Dendritic cell treated with granulocyte-macrophage colony-stimulating factor and Interleukin-4, amounts not matched to agents 40 ng/mL and 50 ng/mL, for 4 days (primary cell): ENCODE results near the gene CREB3L2.
A peak's percentile ranks its signal among the peaks of the same experiment; 100 is the strongest.

Experiments used
- H3K27ac Mint-ChIP-seq: one replicate; pipeline ENCODE4 v1.8.0; 2022; ENCODE audit warnings: mild to moderate bottlenecking, mixed read lengths
- H3K27me3 Mint-ChIP-seq: one replicate; pipeline ENCODE4 v1.8.0; 2022; ENCODE audit warnings: mild to moderate bottlenecking, mixed read lengths
- H3K36me3 Mint-ChIP-seq: one replicate; pipeline ENCODE4 v1.8.0; 2022; ENCODE audit warnings: low read depth, mixed read lengths
- H3K4me1 Mint-ChIP-seq: one replicate; pipeline ENCODE4 v1.8.0; 2022; ENCODE audit warnings: low read depth, mixed read lengths
- H3K4me3 Mint-ChIP-seq: one replicate; pipeline ENCODE4 v1.8.0; 2022; ENCODE audit warnings: mild to moderate bottlenecking, moderate library complexity, mixed read lengths
- H3K9me3 Mint-ChIP-seq: one replicate; pipeline ENCODE4 v1.8.0; 2022; ENCODE audit warnings: mixed read lengths
- intact Hi-C: fragments of 100-400 bp; cut with micrococcal nuclease; formaldehyde crosslinking; loops from one replicate; pipeline ENCODE4 v1.15.0; 2022

CREB3L2 gene

DNA sequence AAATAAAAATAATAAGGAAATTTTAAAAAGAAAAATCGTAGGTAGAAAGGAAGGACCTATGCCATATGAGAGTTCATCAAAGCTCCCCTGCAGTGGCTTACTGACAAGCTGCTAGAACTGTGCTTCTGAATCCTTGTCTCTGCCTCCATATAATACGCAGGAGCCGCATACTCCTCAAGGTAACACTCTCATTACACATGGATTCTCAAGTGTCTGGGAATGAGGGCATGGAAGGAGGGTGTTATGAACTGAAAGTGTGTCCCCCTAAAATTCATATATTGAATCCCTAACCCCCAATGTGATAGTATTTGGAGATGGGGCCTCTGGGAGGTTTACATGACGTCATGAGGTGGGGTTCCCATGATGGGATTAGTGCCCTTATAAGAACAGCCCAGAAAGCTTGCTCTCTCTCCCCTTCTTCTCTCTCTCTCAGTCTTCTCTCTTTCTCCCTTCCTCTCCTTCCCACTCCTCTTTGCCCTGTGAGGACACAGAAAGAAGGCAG, 35.2 kb downstream of the CREB3L2 start:
- Mint-ChIP-seq H3K9me3 (no peaks in the 10 kb centered on the region), H3K27ac (peak overlapping the region; percentile 29), H3K36me3 (peaks cover 6% of the 10 kb centered on the region), H3K4me1 (peaks cover 50% of the 10 kb centered on the region), H3K27me3 (no peaks in the 10 kb centered on the region), H3K4me3 (no peak overlapping the region)
- intact Hi-C loops: no loop called here

DNA sequence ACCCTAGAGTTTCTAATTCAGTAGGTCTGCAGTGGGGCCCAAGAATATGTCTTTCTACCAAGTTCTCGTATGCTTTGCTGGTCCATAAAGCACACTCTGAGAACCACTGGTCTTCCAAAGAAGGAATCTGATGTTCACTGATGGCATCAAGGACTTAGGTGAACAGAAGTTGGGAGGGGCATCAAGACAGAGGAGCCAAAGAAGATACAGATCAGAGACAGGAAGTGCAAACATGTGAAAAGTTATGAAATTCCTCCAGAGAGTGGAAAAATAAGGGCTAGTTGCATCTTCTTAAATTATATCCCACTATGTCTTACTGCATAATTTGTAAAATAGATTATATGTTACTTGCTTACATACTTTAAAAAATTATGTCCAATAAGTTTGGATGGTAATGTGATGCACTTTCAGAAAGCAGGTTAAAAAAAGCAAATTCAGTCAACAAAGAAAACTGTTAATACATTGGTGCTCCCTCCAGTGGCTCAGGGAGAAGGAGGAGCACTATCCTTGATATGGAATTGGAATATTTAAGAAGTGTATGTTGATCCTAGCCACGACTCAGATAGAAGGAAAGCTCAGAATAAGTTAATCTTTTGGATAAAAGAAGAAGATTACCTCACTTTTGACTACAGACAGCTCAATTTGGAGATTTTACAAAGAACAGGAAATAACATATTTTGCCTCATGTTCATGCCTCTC, 35.8 kb downstream of the CREB3L2 start:
- H3K4me3 Mint-ChIP-seq: no peak overlapping the region
- intact Hi-C loops: no loop called here
- peak overlapping the region; percentile 12 for H3K27ac Mint-ChIP-seq
- no peaks in the 10 kb centered on the region for H3K9me3 Mint-ChIP-seq
- no peaks in the 10 kb centered on the region for H3K27me3 Mint-ChIP-seq
- H3K4me1 Mint-ChIP-seq: peaks cover 56% of the 10 kb centered on the region
- peaks cover 6% of the 10 kb centered on the region for H3K36me3 Mint-ChIP-seq

DNA sequence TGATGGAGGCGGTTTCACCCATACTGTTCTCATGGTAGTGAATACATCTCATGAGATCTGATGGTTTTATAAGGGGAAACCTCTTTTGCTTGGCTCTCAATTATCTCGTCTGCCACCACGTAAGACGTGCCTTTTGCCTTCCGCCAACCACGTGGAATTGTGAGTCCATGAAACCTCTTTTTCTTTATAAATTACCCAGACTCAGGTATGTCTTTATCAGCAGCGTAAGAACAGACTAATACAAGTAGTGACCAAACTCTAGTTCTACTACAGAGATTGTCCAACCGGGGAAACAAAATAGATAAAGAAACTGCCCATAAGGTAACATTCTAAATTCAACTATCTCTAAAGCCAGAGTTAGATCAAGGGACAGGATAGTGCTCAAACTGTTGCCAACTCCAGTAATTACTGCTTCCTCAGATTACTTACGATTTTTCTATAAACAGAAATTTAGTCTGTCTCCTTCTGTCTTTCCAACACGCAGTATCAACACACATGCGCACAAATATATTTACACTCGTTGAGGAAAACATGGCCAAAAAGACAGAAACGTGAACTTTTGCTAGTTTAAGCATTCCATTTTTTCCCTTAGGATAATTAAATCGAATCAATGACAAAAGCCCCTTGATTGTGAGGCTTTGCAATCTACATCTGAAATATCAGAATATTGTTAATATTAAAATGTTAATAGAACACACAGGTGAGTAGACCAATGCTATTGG, 36.9 kb downstream of the CREB3L2 start:
- intact Hi-C loops: no loop called here
- peaks cover 6% of the 10 kb centered on the region for H3K36me3 Mint-ChIP-seq
- no peaks in the 10 kb centered on the region for H3K27me3 Mint-ChIP-seq
- no peak overlapping the region for H3K27ac Mint-ChIP-seq
- peaks cover 61% of the 10 kb centered on the region for H3K4me1 Mint-ChIP-seq
- H3K9me3 Mint-ChIP-seq: no peaks in the 10 kb centered on the region
- no peak overlapping the region for H3K4me3 Mint-ChIP-seq

DNA sequence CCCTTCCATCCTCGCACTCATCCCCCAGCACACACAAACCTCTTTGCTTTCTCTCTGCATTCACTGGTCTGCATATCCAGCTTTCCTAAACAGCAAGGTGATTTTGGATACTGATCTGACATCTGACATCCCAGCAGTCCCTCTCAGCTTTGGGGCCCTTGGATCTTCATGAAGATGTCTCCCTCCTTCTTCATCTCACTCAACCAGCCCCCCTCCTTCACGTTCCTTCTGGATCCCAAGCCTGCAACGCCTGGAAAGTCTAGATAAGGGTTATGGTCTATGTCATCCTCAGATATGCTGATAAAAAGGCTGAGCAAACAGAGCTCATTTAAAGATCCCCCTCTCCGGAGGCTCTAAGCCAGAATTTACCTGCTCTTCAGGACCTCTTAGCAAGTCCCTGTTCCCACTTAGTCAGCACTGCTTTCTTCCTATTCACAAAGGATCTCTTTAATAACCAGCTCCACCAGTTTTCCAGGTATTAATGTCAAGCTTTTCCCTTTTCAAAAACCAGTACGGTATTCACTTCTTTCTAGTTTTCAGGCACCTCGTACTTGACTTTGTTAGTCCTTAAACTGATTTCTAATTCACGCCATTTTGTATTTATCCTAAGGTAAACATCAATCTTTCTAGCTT, 38.9 kb downstream of the CREB3L2 start:
- Mint-ChIP-seq H3K9me3 (no peaks in the 10 kb centered on the region), H3K27me3 (no peaks in the 10 kb centered on the region), H3K36me3 (peaks cover 6% of the 10 kb centered on the region), H3K27ac (peak overlapping the region; percentile 82), H3K4me3 (no peak overlapping the region), H3K4me1 (peaks cover 67% of the 10 kb centered on the region)
- intact Hi-C loops: no loop called here

DNA sequence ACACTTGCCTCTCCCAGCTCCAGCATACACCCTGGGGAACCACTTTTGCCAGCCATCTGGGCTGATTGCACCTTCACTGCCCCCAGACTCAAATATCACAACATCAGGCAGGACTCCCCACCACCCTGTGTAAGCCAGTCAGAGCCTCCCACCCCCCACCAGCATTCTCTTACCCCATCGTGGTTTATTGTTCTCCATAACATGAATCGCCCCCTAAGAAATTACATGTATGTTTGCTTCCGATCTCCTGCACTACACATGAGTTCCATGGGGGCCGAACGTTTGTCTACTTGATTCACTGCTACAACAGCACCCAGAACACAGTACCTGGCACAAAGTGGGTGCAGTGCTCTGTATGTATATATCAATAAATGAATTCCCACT, 39.4 kb downstream of the CREB3L2 start:
- Mint-ChIP-seq H3K4me1 (peaks cover 62% of the 10 kb centered on the region), H3K36me3 (peaks cover 6% of the 10 kb centered on the region), H3K27ac (peak overlapping the region; percentile 82), H3K27me3 (no peaks in the 10 kb centered on the region), H3K4me3 (no peak overlapping the region), H3K9me3 (no peaks in the 10 kb centered on the region)
- intact Hi-C loops: no loop called here

DNA sequence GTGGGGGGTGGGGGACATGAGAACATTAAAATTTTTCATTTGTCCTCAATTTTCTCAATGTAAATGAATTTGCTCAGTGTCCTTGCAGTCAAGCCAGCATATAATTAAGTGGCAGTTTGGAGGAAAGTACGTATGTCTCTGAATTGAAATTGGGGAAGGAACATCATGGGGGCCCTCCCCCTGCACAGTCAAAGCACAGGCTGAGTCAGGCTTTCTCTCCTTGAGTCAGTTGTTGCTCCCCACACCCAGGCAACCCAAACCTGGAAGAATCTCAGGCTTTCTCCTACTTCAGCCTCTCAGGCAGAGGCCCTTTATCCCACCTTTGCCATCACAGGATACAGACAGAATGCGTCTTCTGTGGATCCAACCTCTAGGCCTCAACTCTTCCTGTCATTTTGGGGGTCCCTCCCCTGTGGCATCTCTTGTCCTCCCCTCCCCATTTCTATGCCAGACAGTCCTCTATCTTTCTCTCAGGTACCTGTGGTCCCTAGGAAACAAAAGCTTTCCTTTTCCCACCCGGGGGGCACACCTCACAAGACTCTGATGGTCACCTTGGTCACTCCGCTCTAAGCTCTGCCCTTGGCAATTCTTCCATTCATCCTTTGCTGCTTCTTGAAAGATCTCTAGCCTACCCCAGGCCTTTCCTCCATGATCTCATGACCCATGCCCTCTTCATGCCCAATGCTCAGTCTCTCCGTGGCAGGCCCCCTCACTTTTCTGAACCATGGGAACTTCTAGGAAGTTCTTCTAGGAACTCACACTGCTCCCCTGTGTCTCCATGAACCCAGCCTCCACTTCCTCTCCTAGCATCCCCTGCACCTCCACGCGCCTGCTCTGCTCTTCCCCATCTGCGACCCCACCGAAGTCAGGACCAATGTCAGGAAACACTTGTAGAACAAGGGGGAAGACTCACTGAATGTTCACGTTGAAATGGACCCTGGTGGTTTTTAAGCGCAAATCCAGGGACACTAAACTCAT, 40.4 kb downstream of the CREB3L2 start:
- no peak overlapping the region for H3K4me3 Mint-ChIP-seq
- no peaks in the 10 kb centered on the region for H3K9me3 Mint-ChIP-seq
- peaks cover 12% of the 10 kb centered on the region for H3K36me3 Mint-ChIP-seq
- no peaks in the 10 kb centered on the region for H3K27me3 Mint-ChIP-seq
- H3K27ac Mint-ChIP-seq: peak overlapping the region; percentile 82
- intact Hi-C loops: loop anchor here (2.0 kb wide), 1 partner anchor 39 kb away; no protein-coding TSS in a partner anchor
- peaks cover 59% of the 10 kb centered on the region for H3K4me1 Mint-ChIP-seq

DNA sequence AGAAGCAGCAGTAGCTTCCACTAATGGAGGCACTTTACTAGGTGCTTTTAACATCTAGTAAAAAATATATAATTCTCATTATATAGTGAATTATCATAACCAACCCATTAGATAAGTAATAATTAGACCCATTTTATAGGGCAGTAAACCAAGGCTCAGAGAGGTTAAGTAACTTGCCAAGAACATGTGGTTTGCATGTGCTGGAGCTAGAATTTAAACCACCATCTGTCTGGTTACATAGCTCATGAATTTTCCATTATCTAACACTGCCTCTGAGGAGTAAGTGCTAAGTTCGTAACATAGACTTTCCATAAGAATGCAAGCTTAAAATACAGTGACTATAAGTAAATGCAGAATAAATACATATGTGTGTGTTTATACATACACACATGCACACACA, 41.9 kb downstream of the CREB3L2 start:
- intact Hi-C loops: loop anchor here (2.0 kb wide), 1 partner anchor 41 kb away; no protein-coding TSS in a partner anchor
- Mint-ChIP-seq H3K9me3 (no peaks in the 10 kb centered on the region), H3K27ac (peak overlapping the region; percentile 36), H3K27me3 (no peaks in the 10 kb centered on the region), H3K4me1 (peaks cover 52% of the 10 kb centered on the region), H3K4me3 (no peak overlapping the region), H3K36me3 (peaks cover 12% of the 10 kb centered on the region)

DNA sequence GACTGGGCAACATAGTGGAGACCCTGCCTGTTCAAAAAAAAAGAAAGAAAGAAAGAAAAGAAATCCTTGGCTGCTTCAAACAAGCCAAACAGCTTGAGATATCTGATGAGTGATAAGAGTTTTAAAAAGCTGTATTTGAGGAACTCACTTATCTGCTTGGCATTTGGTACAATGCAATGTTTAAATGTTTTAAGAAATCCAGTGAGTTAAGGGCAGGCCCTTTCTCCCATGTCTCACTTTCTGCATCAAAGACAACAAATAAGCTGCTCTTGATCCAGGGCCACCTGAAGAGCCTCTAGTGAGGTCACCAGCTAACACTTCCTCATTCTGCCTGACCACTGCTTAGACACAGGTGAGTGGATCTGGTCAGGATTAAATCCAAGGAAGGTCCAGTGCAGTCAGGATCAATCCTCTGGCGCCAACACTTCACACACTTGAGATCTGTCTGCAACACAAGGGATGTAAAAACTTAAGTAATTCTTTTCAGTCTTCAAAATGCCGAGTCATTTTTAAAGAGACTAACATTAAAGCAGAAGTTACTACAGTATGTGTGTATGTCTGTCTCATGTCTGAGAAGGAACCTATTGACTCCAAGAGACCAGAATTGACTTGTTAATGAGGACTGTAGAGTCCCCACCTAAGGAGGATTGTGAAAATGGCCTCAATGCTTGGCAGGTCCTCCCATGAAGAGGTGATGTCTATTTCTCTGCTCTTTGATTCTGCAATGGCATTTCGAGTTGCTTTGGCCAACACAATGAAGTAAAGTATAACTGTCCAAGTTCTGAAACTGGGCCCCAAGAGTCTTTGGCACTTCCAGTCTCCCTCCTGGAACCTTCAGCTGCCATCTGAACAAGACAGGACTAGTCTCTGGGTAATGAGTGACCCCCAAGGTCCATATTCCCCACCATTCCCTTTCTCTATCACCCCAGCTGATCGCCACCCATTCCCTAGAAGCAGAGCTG, 43.1 kb downstream of the CREB3L2 start:
- Mint-ChIP-seq H3K4me1 (peaks cover 60% of the 10 kb centered on the region), H3K4me3 (peak overlapping the region; percentile 7), H3K9me3 (no peaks in the 10 kb centered on the region), H3K36me3 (peaks cover 12% of the 10 kb centered on the region), H3K27ac (peak overlapping the region; percentile 71), H3K27me3 (no peaks in the 10 kb centered on the region)
- intact Hi-C loops: no loop called here

DNA sequence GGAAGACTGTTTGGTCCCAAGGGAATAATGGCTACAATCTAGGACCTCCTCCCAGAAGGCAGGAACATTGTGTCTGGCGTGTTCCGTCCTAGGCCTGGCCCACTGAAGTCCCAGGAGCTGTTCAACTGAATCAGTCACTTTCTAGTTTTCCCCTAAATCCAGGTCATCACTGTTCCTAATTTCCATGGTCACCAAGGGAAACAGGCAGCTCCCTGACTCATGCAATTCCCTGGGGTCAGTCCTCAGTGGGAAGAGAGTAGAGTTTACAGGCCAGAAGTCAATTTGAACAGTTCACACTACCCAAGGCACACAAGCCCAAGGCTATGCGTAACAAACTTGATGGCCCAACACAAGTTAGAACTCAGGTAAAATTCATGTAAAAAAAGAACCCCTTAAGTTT, 44.0 kb downstream of the CREB3L2 start:
- Mint-ChIP-seq H3K36me3 (peaks cover 10% of the 10 kb centered on the region), H3K4me3 (no peak overlapping the region), H3K27me3 (no peaks in the 10 kb centered on the region), H3K9me3 (no peaks in the 10 kb centered on the region), H3K27ac (no peak overlapping the region), H3K4me1 (peaks cover 55% of the 10 kb centered on the region)
- intact Hi-C loops: no loop called here

DNA sequence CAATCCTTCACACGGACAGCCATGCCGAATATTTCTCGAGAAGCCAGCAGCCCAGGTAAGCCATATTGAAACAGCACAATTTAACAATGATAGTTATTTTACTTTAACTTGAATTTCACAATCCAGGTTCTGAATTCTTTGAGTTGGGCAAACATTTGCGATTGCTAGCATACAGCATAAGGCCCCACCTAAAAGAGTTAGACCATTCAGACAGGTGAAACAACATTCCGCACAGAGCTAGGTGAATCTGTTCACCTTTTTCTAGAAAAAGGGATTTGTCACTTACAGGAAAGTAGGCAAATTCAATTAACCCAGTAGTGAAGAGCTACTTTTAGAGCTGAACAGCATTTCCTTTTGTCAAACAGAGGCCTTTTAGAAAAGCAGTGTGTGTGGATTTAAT, 45.3 kb downstream of the CREB3L2 start:
- Mint-ChIP-seq H3K27me3 (no peaks in the 10 kb centered on the region), H3K27ac (no peak overlapping the region), H3K36me3 (peaks cover 6% of the 10 kb centered on the region), H3K4me3 (no peak overlapping the region), H3K4me1 (peaks cover 51% of the 10 kb centered on the region), H3K9me3 (no peaks in the 10 kb centered on the region)
- intact Hi-C loops: no loop called here

DNA sequence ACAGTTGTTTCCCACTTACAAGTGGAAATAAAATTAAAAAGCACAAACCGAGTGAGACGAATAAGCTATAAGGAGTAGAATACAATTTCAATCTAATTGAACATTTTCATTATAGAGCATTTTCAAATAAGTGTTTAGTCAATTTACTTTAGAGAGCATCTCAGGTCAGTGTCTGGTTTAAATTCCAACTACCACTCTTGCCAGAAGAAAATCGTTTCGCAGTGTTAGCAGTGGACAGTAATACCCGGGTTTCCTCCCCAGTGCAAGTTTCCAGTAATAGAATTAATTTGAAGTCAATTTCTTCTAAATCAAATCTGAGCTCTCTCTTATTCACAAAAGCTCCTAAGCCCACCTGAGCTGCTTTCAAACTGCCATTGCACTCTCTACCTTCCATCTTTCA, 45.7 kb downstream of the CREB3L2 start:
- H3K4me1 Mint-ChIP-seq: peaks cover 47% of the 10 kb centered on the region
- no peak overlapping the region for H3K27ac Mint-ChIP-seq
- intact Hi-C loops: no loop called here
- H3K9me3 Mint-ChIP-seq: no peaks in the 10 kb centered on the region
- H3K36me3 Mint-ChIP-seq: peaks cover 6% of the 10 kb centered on the region
- no peak overlapping the region for H3K4me3 Mint-ChIP-seq
- H3K27me3 Mint-ChIP-seq: no peaks in the 10 kb centered on the region

DNA sequence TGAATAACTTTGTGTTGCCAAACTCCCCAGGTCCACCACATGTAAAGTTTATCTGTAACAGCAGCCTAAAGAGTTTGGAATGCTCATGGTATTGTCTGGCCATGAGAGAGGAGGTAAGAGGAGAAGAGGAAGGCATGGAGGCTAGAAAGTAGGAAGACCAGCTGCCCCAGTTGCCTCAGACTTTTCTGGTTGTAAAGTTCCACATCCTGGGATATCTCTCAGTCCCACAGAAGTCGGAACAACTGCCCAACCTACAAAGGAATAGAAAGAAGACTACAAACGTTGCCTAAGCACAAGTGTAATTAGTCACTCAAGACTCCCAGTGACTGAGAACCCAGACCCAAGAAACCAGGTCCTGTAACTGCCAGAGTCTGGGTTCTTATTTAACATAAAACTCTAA, 47.3 kb downstream of the CREB3L2 start:
- Mint-ChIP-seq H3K4me1 (peaks cover 41% of the 10 kb centered on the region), H3K4me3 (no peak overlapping the region)

More for the DNA sequence above, 47.3 kb downstream of the CREB3L2 start:
- H3K27ac Mint-ChIP-seq: no peak overlapping the region
- no peaks in the 10 kb centered on the region for H3K27me3 Mint-ChIP-seq
- H3K9me3 Mint-ChIP-seq: no peaks in the 10 kb centered on the region
- peaks cover 6% of the 10 kb centered on the region for H3K36me3 Mint-ChIP-seq
- intact Hi-C loops: no loop called here
